Loucy (cell line): ENCODE results near the gene B3GNT4.

Experiments used
- EZH2phosphoT487 ChIP-seq: fragments of 200-600 bp; IDR thresholded peaks from 2 replicates; pipeline ENCODE4 v1.6.1; 2018; ENCODE audit warnings: antibody characterized with exemption, mild to moderate bottlenecking, moderate library complexity, borderline replicate concordance
- TF ChIP-seq, protein P1 (sequence below): fragments of 200-600 bp; sonication (generic); conservative IDR thresholded peaks from 2 replicates; pipeline ENCODE4 v1.5.1; 2014; ENCODE audit warnings: mild to moderate bottlenecking, antibody characterized with exemption, low read length

DNA sequence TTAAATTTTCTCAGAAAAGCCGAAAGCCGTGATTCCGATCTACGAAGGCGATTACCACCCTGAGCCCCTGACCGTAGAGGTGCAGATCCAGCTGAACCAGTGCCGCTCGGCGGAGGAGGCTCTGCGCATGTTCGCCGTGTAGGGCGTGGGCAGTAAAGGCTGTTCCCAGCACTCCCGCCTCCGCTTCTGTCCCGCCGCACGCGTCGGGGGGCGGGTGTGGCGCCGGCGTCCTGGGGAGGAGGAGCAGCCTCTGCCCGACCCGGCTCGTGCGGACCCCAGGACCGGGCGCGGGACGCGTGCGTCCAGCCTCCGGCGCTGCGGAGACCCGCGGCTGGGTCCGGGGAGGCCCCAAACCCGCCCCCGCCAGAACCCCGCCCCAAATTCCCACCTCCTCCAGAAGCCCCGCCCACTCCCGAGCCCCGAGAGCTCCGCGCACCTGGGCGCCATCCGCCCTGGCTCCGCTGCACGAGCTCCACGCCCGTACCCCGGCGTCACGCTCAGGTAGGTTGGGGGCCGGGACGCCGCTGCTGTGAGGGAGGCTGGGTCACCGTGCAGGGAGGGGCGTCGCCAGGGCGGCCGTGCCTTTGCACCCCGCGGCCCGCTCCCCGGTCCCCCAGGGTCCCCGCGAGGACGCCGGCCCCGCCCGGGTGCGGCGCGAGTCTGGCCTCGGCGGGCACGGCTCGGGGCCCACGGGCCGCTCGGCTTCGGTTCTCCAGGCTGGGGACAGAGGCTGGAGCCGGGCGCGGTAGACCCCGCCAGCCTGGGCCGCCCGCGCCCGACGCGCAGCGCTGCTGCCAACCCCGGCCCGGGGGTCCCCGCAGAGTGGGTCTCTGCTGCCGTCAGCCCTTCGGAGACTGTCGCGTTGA, at the start of gene B3GNT4:
- TF ChIP-seq, protein P1, sequence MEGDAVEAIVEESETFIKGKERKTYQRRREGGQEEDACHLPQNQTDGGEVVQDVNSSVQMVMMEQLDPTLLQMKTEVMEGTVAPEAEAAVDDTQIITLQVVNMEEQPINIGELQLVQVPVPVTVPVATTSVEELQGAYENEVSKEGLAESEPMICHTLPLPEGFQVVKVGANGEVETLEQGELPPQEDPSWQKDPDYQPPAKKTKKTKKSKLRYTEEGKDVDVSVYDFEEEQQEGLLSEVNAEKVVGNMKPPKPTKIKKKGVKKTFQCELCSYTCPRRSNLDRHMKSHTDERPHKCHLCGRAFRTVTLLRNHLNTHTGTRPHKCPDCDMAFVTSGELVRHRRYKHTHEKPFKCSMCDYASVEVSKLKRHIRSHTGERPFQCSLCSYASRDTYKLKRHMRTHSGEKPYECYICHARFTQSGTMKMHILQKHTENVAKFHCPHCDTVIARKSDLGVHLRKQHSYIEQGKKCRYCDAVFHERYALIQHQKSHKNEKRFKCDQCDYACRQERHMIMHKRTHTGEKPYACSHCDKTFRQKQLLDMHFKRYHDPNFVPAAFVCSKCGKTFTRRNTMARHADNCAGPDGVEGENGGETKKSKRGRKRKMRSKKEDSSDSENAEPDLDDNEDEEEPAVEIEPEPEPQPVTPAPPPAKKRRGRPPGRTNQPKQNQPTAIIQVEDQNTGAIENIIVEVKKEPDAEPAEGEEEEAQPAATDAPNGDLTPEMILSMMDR, result no peak
- no peak for TF ChIP-seq EZH2phosphoT487
